GM18951 (cell line): ENCODE measurements around the gene KCNG1.

ENCODE experiments used
- POLR2A ChIP-seq: IDR thresholded peaks from 4 replicates; pipeline ENCODE4 v1.6.1; 2011; ENCODE audit warnings: mild to moderate bottlenecking; ENCODE audit not compliant: insufficient read length, insufficient read depth; ENCODE audit errors: extremely low read depth
- in situ Hi-C: fragments of 300-500 bp; cut with MboI; formaldehyde crosslinking; loops from one replicate; pipeline ENCODE4 v1.12.0; 2022; ENCODE audit warnings: low sequenced_read_pairs, mixed read lengths, inconsistent platforms; ENCODE audit not compliant: unreplicated experiment

KCNG1 gene, protein sequence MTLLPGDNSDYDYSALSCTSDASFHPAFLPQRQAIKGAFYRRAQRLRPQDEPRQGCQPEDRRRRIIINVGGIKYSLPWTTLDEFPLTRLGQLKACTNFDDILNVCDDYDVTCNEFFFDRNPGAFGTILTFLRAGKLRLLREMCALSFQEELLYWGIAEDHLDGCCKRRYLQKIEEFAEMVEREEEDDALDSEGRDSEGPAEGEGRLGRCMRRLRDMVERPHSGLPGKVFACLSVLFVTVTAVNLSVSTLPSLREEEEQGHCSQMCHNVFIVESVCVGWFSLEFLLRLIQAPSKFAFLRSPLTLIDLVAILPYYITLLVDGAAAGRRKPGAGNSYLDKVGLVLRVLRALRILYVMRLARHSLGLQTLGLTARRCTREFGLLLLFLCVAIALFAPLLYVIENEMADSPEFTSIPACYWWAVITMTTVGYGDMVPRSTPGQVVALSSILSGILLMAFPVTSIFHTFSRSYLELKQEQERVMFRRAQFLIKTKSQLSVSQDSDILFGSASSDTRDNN

DNA sequence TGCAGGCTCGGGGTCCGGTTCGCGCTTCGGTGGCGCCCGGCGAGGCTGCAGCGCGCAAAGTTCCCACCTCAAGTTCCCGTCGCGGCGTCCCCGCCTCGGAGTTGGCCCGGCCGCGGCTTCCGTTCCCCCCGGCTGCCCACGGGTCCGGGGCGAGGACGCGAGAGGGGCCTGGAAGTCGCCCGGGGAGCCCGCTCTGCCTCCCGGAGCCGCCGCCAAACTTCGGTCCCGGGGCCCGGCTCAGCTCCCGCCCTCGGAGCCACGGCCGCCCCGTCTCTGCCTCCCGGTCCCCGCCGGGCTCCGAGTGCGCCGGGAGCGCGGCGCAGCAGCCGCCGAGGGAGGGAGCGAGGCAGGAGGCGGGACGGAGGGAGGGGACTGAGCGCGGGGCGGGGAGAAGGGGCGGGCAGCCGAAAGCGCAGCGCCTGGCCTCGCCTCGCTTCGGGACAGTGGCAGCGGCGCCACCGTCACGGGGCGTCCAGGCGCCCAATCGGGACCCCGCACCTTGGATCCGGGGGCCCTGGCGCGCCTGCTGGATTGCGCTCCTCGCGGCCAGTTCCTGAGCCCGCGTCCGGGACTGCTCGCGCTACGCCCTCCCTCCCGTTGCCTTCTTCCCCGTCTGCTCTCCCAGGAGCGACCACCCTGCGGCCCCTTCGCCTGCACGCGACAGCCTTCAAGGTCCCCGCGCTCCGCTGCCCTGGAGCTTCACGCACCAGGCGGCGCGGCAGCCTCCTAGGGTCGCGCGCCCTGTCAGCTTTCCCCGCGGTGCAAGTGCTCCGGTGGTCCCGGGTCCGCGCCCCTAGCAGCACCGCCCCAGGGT lies at the start of gene KCNG1:
Gene KCNG1, minus strand, starts transcription at position 305 of the 814 bp plus-strand sequence. CDS start 12,769 bp downstream, outside the sequence.
- in situ Hi-C loops, result no loop called here
- no peak for TF ChIP-seq POLR2A

DNA sequence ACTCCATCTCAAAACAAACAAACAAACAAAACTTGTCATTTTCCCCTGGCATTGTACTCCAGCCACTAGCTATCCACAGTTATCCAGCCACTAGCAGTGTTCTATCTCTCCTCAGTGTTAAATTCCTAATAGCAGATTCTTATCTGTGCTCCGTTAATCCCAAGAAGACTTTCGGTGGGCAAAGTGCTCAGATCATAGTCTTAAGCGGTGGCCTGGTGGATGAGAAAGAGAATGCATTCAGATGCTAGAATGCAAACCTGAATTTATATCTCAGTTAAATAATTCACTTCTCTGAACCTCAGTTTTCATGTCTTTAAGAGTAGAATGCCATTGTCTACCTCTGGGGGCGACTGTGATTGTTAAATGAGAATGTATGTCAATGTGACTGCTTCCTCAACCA lies 47.7 kb upstream of the KCNG1 start:
- no peak for TF ChIP-seq POLR2A
- in situ Hi-C loops, result no loop called here

DNA sequence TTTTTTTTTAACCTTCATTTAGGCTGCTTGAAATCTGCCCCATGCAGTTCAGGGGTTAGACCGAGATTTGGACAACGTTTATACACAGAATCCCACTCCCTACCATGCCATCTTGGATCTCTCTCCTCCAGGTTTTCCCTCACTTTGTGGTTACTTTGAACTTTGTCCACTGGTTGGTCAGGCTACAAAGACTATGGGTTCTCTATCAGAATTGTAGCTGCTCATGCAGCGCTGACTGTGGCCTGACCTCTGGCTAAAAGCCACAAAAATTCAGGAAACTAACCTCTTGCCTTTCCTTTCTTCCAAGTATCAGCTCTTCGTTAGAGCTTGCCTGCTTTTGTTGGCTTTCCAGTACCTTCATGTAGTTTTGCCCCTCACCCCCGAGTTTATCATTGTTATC lies 44.9 kb upstream of the KCNG1 start:
- TF ChIP-seq POLR2A, result no peak

DNA sequence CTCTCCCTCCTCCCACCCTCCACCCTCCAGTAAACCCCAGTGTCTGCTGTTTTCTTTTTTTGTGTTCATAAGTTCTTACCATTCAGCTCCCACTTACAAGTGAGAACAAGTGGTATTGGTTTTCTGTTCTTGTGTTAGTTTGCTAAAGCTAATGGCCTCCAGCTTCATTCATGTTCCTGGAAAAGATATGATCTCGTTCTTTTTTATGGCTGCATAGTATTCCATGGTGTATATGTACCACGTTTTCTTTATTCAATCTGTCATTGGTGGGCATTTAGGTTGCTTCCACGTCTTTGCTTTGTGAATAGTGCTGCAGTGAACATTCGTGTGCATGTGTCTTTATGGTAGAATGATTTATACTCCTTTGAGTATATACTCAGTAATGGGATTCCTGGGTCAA lies 42.7 kb upstream of the KCNG1 start:
- in situ Hi-C loops, result no loop called here
- TF ChIP-seq POLR2A, result no peak

More for the DNA sequence above, 44.9 kb upstream of the KCNG1 start:
- in situ Hi-C loops, result no loop called here

DNA sequence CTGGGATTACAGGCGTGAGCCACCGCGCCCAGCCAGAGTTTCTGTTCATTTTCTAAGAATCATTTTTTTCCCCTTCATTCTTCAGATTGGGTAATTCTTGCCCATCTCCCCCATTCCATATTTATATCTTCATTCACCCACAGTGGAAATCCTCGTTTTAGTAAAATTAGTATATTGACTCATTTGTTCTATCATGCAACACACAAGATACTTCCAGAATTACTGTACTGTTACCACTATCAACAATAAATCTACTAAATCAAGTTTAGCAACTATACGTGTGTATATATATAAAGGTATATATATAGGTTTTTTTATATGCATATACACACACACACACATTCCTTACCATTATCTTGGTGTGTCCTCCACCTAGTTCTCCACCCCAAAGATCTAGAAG lies 41.2 kb upstream of the KCNG1 start:
- in situ Hi-C loops, result no loop called here
- TF ChIP-seq POLR2A, result no peak

DNA sequence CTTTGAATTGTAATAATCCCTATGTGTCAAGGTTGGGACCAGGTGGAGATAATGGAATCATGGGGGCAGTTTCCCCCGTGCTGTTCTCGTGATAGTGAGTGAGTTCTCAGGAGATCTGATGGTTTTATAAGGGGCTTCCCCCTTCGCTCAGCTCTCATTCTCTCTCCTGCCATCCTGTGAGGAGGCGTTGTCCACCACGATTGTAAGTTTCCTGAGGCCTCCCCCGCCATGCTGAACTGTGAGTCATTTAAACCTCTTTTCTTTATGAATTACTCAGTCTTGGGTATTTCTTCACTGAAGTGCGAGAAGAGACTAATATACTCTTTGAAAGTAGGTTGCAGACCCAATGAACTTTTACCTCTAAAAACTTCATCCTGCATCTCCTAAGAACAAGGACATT lies 39.2 kb upstream of the KCNG1 start:
- in situ Hi-C loops, result no loop called here
- TF ChIP-seq POLR2A, result no peak

DNA sequence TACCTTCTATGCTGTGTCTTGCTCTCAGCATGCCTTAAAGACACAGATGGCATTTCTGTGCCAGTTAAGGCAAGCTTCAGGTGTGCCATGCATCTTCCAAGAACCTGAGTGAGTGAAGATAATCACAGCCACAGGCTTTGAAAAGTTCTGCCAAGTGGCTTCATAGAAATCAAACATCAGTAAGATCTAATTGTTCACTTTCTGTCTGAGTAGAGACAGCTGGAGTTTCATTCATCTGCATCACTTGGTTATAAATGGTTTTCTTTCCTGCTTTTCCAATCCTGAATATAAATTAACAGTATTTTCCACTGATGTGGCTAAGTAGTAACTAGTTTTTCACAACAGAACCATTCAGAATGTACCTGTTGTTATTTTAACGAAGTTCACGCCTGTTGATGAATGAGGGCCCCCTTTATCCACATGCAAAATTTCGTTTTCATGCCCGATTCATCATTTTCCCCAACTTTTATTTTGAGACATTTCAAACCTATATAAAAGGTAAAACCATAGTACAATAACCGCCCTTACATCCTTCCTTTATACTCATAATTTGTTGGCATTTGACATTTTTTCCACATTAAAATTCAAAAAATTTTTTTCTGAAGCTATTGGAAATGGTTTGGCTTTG lies 38.6 kb upstream of the KCNG1 start:
- in situ Hi-C loops, result no loop called here
- no peak for TF ChIP-seq POLR2A

DNA sequence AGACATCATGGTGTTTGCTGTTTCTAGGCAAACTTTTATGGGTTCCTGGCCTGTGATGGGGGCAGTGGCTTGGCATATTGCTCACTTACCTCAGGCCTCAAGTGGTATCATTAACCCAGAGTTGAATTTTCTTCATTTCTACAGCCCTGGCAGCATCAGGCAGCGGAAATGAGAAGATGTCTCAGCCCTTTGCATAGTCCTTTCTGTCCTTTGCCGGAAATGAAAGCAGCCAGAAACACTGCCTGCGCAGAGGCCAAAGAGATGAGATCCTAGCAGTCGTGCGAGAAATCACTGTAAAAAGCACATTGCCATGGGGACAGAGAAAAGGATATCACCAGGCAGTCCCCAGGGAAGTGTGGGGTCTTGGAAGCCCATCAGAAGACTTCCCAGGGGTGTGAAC lies 37.4 kb upstream of the KCNG1 start:
- in situ Hi-C loops, result no loop called here

DNA sequence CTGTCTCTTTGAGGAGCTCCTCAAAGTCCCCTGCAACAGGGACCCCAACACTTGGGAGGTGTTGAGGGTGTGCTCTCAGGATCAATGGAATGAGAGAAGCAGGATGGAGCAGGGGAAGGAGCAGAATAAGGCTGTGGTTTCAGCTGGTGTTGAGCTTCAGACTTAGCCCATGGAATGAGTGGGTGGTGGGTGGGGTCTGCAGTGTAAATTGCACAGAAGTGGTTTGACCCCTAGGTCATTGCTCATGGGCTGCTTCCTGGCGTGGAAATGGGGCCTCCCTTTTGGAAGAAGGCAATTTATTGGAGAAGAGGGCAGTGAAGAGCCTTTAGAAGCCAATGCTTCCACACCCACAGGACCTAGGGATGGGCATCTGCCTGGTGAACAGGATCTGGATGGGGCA lies 37.0 kb upstream of the KCNG1 start:
- in situ Hi-C loops, result no loop called here
- no peak for TF ChIP-seq POLR2A

More for the DNA sequence above, 37.4 kb upstream of the KCNG1 start:
- no peak for TF ChIP-seq POLR2A

DNA sequence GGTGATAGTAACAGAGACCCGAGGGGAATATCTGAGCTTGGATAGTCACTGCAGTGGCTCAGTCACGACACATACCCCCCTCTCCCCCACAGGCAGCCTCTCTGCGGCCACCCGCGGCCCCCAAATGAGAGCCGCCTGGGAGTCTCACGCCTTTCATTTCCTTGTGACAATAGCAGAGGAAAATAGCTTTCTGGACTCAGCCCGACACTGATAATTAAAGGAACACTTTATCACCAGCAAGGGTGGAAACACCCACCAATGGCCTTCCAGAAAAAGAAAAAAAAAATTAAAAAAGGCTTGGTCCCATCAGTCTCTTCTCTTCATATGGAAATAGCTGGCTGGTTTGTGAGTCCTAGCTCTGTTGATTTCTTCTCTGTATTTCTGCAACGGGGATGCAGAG lies 35.1 kb upstream of the KCNG1 start:
- in situ Hi-C loops, result no loop called here
- no peak for TF ChIP-seq POLR2A

DNA sequence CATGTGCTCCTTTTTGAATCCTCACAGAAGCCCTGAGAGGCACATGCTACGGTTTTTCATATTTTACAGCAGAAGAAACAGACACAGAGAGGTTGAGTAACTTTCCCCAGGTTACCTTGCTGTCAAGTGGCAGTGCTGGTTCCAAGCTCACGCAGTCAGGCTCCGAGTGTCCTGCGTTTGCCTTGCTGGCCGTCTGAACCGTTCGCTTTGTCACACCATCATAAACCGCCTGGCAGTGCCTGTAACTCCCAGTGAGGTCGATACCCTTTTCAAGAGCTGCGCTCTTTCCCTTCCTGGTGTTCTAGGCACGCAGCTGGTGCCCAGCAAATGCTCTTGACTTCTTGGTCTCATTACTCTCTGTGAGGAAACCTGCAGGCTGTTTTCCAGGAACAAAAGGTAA lies 31.3 kb upstream of the KCNG1 start:
- in situ Hi-C loops, result no loop called here
- no peak for TF ChIP-seq POLR2A

DNA sequence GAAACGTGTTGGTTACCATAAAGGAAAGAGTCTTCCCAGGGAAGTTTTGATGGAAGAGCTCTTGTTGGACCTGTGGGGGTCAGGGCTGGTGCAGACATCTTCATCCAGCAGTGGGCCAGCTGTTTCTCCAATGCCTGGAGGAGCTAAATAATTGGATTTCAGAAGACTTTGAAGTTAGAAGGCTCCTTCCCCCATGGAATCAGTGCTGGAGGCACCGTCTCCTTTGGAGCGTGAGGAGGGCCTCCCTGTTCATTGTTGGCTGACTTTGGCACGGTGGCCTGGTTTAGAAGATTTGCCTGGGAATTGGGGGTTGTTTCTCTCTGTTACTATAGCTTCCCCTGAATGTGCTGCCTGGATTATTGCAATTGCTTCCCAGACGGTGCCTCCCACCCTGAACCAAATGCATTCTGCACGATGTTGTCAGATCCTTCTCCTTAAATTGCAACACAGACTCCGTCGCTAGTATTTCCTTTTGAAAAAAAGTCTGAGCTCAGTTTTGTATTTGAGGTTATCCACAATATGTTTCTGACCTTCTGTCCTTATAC lies 27.7 kb upstream of the KCNG1 start:
- no peak for TF ChIP-seq POLR2A
- in situ Hi-C loops, result no loop called here
